GM19240 (cell line): ENCODE data around the gene ITGA1.
"Not testable (repeated sequence)": the region's sequence is repeated elsewhere in the genome, so short reads cannot be mapped to it uniquely, and the experiment has no call there.

Experiments
- DNase-seq: peaks from one replicate; pipeline ENCODE4 v3.0.0; 2011; ENCODE audit warnings: low spot score; ENCODE audit not compliant: insufficient read length

The ITGA1 gene

DNA sequence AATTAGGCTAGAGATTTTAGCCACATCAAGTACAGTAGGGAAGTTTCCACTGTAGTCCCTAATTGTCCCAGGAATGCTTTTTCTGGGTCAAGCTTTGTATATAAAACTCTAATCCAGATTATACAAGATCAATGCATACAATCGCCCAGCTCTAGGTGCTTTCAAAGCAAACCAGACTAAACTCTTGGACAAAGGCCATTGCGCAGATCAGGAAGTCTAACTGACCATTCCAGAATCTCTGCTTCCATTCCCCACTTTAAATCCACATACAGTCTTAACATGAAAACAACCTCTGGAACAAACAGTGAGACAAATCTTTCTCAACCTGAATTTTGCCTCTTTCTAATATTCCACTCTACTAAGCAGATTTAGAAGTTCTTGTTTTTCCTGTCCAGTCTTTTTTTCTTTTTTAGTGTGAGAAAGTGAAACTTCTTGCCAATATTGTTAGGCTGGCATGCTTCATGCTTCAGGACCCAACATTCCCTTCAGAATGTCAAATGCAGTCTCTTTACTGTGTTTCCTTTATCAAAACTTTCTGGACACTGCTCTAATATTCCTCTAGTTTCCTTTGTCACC lies 76.1 kb downstream of the ITGA1 start:
- no peak for DNase-seq

DNA sequence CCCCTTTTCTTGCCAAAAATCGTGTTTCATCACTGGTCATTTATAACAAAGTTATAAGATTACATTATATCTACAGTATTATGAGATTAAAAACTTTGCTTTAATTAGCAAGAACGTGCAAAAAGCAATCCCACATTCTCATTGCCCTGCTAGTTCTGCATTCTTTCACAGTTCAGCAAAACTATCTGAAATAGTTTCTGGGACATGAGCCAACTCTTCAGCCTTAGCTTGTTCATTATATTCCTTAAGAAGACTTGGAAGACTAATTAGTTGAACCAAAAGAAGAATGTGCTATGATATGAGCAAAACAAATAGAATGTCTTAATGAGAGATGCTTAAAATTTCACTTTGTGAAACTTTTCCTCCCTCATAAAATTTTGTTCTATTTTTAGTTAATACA lies 76.7 kb downstream of the ITGA1 start:
- DNase-seq: no peak

DNA sequence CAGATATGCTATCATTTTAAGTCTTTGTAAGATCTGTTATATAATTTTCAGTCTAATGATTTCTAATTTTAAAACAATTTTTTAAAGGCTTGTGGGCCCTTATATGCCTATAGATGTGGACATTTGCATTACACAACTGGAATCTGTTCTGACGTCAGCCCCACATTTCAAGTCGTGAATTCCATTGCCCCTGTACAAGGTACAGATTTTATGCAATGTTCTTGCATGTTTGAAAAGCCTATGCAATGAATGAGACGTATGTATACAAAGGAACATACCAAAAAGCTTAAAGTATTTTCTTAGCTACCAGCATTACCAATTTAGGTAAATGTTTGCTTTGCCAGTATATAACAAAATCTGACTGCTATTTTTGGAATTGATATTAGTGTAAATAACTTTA lies 77.2 kb downstream of the ITGA1 start:
- DNase-seq: no peak

DNA sequence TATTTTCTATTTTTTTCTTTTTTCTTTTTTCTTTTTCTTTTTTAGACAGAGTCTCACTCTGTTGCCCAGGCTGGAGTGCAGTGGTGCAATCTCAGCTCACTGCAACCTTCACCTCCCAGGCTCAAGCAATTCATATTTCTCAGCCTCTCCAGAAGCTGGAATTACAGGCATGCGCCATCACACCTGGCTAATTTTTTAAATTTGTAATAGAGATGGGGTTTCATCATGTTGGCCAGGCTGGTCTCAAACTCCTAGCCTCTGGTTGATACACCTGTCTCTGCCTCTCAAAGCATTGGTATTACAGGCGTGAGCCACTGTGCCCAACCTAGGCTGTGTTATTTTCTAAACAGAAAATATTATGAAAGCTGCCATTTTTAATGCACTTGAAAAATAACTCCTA lies 78.3 kb downstream of the ITGA1 start:
- DNase-seq: not testable (repeated sequence)

DNA sequence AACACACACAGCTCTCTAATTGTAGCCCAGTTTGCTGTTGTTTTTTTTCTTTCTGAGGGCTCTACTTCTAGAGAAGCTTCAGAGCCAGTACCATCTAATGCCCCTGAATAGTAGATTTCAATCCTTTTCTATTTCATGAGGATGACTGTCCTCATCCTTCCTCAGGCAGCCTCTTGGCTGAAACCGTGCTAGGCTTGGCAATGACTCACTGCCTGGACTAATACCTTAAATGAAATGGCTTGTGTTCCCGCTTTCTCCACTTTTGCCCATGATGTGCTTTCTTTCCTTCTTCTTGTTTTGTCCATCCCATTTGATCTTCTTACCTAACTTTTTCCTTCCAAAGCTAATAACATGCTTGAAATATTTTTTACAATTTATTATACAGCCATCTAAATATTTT lies 80.1 kb downstream of the ITGA1 start:
- no peak for DNase-seq

DNA sequence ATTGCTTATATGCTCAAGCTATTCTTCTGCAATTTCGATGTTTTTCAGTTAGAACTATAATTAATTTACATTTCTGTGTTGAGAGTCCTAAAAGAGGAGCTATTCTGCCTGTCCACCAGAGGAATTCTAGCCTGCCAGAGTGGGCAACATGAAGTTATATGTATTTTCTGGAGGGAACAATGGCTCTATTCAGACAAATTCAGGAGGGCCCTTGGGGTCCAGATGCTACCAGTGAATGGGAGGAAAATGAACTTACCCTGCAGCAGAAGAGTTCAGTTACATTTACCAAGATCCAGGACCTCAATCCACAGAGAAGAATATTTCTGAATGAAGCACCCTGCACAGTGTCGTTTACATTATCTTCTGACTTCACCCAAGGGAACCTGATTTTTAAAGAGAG lies 80.7 kb downstream of the ITGA1 start:
- DNase-seq: no peak

DNA sequence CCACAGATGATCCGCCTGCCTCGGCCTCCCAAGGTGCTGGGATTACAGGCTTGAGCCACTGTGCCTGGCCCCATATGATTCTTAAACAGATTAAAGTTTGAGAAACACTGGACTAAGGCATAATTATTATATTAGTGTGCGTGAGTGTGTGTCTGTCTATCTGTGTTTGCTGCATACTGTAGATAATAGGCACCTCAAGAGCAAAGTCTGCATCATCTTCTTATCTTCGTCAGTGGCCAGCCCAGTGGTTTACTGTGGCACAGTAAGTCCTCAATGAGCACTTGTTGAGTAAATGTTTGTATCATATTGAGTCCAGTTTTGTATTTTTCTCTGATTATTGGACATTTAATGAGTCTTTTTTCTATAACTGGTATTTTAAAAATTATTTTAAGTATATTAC lies 81.7 kb downstream of the ITGA1 start:
- no peak for DNase-seq

DNA sequence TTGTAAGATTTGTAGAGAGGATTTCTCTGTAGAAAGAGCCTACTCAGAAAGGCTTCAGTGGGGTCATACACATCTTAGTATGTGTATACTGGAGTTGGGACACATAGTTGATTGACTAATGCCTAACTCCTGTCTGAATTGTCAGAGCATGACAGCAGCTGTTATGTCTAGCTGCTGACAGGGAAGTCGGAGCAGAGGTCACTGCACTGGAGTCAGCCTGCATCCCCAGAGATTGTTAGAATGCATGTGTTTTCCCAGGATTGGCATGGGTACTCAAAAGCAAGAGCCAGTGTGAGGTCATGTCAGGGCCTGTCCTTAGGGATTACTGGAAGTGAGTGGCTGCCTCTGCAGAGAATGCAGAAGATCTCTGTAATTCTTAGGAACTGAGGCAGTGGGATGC lies 82.7 kb downstream of the ITGA1 start:
- DNase-seq: no peak

DNA sequence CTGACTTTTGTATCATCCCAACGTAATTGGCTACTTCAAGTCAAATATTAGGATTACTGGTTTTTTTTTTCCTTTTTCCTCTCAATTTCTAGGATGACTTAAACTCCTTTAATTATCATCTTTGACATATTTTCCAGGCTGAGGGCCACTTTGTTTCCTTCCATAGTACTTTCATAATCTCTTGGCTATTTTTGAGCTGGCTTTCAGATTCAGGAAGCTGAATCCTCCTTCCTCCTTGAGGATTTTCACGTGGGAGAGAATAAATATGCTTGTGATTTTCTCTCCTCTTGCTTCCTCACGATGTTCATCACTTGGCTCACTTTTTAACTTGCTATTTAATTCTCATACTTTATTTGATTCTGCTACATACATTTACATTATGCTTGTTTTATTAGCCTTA lies 88.1 kb downstream of the ITGA1 start:
- DNase-seq: no peak

DNA sequence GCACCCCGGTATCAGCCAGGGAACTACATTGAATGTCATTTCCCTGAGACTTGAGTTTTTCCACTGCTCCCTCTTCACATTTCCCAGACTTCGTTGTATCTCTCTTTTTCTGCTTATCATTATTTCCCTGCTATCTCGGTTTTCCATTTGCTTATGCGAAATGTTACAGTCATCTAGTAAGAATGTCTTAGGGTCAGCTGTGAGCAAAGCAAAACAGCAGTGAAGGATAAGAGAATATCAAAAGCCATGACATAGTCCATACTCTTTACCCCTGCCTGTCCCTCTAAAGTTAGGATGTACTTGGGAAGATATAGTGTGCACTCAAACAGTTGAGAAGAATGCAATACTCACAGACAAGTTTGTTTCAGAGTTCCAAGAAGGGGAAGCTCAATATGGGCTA lies 88.7 kb downstream of the ITGA1 start:
- DNase-seq: no peak

DNA sequence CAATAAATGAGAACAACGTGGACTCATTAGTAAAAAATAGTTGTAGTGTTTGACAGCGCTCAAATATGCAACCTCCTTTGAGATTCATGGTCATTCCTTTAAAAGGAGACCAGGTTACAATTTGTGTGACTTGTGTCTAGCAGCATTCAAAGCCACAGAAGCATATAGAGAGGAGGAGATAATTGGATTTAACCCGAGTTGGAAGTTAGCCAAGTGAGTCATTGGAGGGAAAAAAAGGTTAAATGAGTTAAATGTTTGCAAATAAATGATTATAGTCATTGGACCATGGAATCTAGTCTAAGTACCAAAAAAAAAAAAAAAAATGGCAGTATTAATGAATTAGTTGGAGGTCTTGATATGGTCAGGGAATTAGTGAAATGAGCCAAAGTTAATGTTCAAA lies 90.9 kb downstream of the ITGA1 start:
- no peak for DNase-seq

DNA sequence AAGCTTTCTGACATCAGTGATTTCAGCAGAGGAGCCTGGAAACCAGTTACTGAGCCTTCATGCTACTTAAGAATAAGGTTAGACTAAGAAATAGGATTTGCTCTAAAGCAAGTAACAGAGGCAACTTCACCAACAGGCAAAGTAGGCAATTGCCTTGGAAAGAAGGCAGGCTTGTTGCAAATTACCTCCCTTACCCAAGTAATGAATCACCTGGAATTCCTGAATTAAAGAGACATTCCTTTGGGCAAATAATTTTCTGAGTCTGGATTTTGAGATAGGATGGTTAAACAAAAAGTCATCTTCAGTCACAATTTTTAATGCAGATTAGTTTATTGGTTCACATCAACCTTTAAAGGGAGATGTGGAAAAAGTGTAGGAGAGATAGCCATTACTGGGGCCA lies 92.8 kb downstream of the ITGA1 start:
- no peak for DNase-seq

DNA sequence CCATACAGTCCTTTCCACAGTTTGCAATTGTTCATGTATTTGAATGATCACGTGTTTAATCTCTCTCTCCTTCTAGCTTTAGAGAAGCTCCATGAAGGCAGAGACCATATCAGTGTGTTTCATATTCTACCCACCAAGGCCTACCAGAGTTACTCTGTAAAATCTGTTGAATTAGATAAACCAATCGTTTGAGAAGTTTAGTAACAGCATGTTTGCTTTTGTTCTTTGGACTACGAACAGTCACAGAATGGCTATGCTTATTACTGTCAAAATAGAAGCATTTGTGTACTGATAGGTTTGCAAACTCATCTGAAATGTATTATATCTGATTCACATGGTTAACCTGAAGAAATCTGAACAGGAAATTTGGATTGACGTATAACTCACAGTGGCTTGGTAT lies 93.8 kb downstream of the ITGA1 start:
- DNase-seq: no peak

DNA sequence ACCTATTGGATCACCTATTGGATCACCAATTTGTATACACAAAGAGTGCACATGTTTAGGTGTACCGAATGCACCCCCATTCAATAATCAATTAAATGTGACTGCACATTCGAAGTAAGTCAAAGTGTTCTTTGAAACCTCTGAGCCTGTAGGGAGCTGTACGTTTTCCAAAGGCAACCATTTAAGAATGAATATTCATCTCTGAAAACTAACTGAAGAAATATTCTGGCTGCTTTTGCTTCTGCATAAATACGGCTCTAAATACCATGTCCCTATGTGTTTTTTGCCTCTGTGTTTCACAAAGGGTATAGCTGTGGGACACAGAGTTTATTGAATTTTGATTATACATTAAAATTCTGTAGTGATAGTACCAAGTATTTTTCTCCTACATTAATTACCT lies 95.4 kb downstream of the ITGA1 start:
- no peak for DNase-seq

DNA sequence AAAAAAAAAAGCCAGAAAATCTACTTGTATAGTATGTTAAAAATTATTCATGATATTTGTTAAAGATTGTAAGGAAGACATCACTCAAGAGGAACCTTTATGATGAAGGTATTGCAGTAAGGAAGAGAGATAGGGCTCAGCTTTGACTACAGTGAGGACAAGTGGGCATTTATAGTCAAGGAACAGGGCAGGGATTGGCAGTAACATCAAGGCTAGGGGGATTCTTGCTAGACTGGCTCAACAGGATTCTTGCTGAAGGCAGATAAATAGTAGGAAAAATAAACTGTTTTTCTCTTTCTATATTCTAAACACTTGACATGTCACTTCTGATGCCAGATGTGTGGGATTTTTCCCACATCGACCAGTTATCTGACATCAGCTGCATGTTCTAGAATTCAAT lies 96.7 kb downstream of the ITGA1 start:
- DNase-seq: no peak

DNA sequence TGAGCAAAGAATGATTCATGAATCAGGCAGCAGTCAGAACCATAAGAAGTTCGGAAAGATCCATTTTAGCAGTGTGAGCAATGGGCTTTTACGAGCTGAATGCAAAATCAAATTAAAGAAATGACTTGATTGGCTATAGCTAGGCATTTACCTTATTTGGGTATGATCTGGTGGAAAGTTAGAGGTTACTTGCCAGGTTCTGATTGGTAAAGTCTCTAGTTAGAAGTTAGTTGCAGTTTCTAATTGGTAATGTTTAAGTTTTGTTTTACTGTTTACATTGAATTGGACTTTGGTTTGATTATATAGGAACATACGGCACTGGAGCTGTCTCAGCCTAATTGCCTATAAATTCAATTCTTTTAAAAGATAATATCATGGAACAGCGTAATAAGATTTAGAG lies 97.9 kb downstream of the ITGA1 start:
- DNase-seq: no peak

DNA sequence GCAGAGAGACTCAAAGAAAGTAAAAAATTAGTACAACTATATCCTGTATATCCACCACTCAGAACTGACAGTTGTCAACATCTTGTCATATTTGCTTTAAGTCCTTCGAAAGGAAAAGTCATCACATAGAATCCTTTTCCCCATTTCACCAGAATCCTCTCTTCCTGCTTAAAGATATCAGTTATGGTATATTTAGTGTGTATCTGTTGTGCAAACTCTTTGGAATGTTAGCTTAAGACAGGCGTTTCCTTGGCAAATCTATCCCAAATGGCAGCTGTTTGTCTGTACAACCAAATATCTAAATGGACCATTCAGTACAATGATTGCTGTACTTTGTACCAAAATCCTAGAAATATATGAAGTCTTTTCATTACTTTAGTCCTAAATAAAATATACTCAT lies 98.5 kb downstream of the ITGA1 start:
- DNase-seq: no peak

DNA sequence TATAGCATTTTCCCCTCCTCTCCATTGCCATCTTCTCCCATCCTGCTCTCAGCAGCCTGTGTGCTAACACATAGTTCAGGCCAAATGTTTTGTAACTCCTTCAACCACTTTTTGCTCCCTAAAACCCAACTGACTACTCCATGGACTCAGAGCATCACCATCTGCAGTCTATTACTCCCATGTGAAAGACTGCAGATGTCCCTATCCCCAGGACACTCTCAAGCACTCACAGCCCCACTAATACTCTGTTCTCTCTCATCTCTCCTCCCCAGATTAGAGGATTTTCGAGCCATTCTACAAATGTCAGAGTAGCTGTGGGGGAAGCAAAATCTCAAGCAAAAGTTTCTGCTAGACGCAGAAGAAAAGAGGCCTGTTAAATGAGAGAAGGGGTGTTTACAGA lies 99.3 kb downstream of the ITGA1 start:
- no peak for DNase-seq

DNA sequence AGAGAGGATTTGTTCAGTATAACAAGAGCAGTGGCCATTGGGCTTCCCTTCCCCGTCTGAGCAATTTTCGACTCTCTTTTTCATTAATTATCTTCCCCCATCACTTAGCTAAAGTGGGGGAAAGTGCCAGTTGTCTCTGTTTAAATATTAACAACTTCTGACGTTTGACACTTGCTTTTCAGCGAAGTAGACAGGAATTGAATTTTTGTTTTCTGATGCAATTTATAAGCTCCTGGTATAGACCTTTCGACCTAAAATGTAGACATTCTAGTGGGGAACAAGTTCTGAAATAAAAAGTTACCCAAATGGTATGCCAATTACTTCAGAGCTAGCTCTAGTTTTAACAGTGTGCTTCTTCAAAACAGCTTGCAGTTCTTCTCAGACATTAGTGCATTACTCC lies 100.6 kb downstream of the ITGA1 start:
- no peak for DNase-seq

DNA sequence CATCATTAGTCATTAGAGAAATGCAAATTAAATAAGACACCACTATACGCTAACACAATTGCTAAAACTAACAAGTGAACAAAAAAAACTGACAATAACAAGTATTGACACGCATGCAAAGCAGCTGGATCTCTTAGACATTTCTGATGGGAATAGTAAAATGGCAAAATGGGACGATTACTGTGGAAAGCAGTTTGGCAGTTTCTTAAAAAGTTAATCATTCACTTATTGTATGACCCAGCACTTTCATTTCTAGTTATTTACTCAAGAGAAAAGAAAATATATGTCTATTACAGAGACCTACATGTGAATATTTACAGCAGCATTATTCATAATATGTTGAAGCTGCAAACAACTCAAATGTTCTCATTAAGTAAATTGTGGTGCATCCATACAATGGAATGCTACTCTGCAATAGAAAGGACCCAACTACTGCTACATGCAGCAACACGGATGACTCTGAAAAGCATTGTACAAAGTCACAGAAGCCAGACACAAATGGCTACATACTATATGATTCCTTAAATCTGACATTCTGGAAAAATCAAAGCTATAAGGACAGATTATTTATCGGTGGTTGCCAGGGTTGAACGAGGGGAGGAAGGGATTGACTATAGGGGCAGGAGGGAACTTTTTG lies 104.6 kb downstream of the ITGA1 start:
- DNase-seq: no peak

DNA sequence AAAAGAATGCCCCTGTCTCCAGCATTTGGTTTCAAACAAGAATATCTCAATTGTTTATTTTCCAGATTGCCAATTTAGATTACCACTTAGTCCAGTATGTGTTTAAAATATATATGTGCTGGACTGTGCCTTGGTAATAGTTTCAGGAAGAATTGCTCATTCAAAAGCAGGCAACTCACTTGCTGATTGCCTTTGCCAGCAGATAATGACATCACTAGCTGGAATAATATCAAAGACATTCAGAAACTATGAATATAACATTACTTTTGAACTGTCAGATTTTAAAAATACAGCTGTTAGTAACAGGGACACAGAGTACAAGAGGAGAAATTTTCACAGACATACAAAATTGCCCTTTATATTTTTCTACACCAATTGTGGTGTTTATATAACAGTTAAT lies 105.4 kb downstream of the ITGA1 start:
- DNase-seq: no peak

DNA sequence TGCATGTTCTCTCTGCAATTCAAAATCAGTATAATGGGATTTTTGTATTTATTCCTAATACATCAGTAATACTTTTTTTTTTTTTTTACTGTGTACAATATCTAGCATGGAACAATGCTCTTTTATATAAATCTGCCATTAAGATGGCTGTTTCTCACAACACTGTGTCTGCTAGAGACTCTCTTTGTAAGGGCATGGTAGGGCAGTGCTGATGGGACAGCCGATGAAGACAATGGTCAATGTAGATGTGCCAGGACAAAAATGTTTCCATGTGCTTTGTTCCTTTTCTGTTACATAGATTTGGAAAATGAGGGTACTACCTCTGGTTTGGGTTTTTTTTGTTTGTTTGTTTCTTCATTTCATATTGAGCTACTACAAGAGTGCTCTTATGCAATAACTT lies 106.1 kb downstream of the ITGA1 start:
- DNase-seq: no peak

DNA sequence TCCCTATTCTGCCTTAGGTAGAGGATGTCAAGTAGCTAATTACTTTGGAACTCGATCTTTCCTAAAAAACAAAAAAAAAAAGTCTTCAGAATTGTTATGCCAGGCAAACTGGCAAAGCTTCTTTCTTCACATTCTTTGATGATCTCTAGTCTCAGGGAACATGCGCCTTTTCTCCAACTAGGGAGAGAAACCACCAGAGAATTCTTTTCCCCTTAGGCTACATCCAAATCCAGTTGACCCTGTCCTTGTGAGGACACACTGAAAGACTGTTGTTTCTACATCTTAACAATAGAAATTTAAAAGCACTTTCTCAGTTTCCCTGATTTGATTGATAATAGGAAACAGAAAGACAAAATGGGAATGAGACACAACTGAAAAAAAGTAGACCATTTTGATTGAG lies 106.7 kb downstream of the ITGA1 start:
- no peak for DNase-seq

DNA sequence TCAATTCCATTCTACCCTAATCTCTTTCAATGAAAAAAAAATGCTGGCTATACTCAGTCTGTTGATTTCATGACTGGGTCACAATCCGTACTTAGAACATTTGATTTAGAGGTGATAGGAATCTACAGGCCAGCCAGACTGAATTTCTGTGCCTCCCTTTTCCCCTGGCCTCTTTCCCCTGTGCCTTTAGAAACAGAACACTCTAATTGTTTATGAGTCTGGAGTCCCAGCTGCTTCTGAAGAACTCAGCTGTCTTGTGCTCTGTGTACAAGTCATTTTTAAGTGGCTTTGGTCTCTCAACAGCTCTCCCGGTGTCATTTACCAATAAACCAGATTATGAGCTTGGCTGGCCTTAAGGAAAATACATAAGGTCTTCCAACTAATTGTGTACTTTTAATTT lies 107.4 kb downstream of the ITGA1 start:
- no peak for DNase-seq
